ES-I3 (cell line): ENCODE data around the gene NECAB3.

ENCODE experiments used
- H3K36me3 ChIP-seq: 2 replicates; pipeline ENCODE4 v1.6.1; 2013; ENCODE audit warnings: mild to moderate bottlenecking, low read length, control low read depth, moderate library complexity; ENCODE audit not compliant: insufficient read depth
- H3K4me1 ChIP-seq: 2 replicates; pipeline ENCODE4 v1.6.1; 2013; ENCODE audit warnings: mild to moderate bottlenecking, control low read depth, low read length; ENCODE audit not compliant: insufficient read depth
- H3K9ac ChIP-seq: 2 replicates; pipeline ENCODE4 v1.6.1; 2013; ENCODE audit warnings: low read depth, mild to moderate bottlenecking, low read length, moderate library complexity
- H3K9me3 ChIP-seq: 2 replicates; pipeline ENCODE4 v1.6.1; 2013; ENCODE audit warnings: mild to moderate bottlenecking, low read length, moderate library complexity; ENCODE audit not compliant: control insufficient read depth, insufficient read depth

The NECAB3 gene

GRCh38 chr20:33657704-33658095 is 16.5 kb downstream of the NECAB3 start:
- H3K9me3 ChIP-seq, result no peaks in the 10 kb centered on the region
- peaks cover 12% of the 10 kb centered on the region for H3K4me1 ChIP-seq
- H3K36me3 ChIP-seq, result 0 out of 2 replicates have a peak, but pooled peaks cover 3% of the 10 kb centered on the region
- no peak overlapping the region for H3K9ac ChIP-seq

DNA sequence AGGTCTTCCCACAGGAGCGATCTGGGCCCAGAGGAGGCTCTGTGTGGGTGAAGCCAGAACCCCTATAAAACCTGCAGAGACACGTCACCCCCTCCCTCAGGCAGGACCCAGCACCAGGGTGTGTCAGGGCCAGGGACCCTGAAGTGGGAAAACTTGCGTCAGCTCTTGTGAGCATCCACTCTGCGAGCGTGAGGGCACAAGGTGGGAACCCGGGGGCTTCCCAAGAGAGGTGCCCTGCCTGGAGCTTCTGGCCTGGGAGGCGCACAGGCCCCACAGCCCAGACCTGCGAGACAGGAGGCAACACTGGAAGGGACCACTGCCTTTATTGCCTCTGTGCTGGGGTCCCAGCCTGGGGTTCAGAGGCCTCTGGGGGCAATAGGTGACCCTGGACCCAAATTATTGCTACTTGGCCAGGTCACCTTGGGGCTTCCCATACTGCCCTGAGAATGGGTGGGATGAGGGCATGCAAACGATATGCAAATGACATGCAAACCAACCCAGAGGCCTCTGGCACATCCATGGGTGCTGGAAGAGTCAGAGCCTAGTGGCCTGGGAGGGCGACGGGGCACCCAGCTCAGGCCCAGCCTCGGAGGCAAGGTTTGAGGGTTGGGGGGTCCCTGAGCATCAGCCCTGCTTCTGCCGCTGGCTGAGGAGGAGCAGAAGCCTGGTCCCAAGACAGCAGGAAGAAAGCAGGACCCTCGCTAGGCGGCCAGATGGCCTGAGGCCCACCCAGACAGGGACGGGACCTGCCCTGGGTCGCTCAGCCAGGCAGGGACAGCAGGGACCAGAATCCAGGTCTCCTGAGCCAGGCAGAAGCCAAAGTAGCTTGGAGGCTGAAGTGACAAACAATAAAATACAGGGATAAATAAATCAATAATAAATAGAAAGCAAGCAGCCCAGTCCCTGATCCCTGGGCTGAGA is 17.2 kb downstream of the NECAB3 start:
- H3K4me1 ChIP-seq, result peaks cover 8% of the 10 kb centered on the region
- 0 out of 2 replicates have a peak, but pooled peaks cover 3% of the 10 kb centered on the region for H3K36me3 ChIP-seq
- H3K9me3 ChIP-seq, result no peaks in the 10 kb centered on the region
- no peak overlapping the region for H3K9ac ChIP-seq

GRCh38 chr20:33656010-33656782 is 18.0 kb downstream of the NECAB3 start:
- Histone ChIP-seq H3K9me3 (no peaks in the 10 kb centered on the region), H3K9ac (no peak overlapping the region), H3K4me1 (peaks cover 8% of the 10 kb centered on the region), H3K36me3 (0 out of 2 replicates have a peak, but pooled peaks cover 3% of the 10 kb centered on the region)

GRCh38 chr20:33655164-33655563 is 19.1 kb downstream of the NECAB3 start:
- peaks cover 8% of the 10 kb centered on the region for H3K4me1 ChIP-seq

GRCh38 chr20:33654680-33655161 is 19.5 kb downstream of the NECAB3 start:
- 0 out of 2 replicates have a peak, but pooled peaks cover 3% of the 10 kb centered on the region for H3K36me3 ChIP-seq
- H3K9ac ChIP-seq, result no peak overlapping the region
- H3K4me1 ChIP-seq, result peaks cover 8% of the 10 kb centered on the region
- no peaks in the 10 kb centered on the region for H3K9me3 ChIP-seq

More at GRCh38 chr20:33655164-33655563, 19.1 kb downstream of the NECAB3 start:
- no peak overlapping the region for H3K9ac ChIP-seq
- H3K36me3 ChIP-seq, result 0 out of 2 replicates have a peak, but pooled peaks cover 3% of the 10 kb centered on the region
- H3K9me3 ChIP-seq, result no peaks in the 10 kb centered on the region

- Histone ChIP-seq H3K9me3 (no peaks in the 10 kb centered on the region), H3K9ac (no peak overlapping the region), H3K36me3 (0 out of 2 replicates have a peak, but pooled peaks cover 3% of the 10 kb centered on the region), H3K4me1 (peaks cover 8% of the 10 kb centered on the region)
These were observed 20.2 kb downstream of the NECAB3 start for GRCh38 chr20:33653900-33654596.

GRCh38 chr20:33653218-33653899 is 20.9 kb downstream of the NECAB3 start:
- H3K9me3 ChIP-seq, result no peaks in the 10 kb centered on the region
- peaks cover 8% of the 10 kb centered on the region for H3K4me1 ChIP-seq
- no peak overlapping the region for H3K9ac ChIP-seq
- 0 out of 2 replicates have a peak, but pooled peaks cover 3% of the 10 kb centered on the region for H3K36me3 ChIP-seq

GRCh38 chr20:33651562-33652048 is 22.6 kb downstream of the NECAB3 start:
- Histone ChIP-seq H3K36me3 (0 out of 2 replicates have a peak, but pooled peaks cover under 1% of the 10 kb centered on the region), H3K9me3 (no peaks in the 10 kb centered on the region), H3K4me1 (peaks cover 11% of the 10 kb centered on the region), H3K9ac (no peak overlapping the region)

- Histone ChIP-seq H3K9me3 (no peaks in the 10 kb centered on the region), H3K4me1 (peaks cover 11% of the 10 kb centered on the region), H3K36me3 (no peaks in the 10 kb centered on the region), H3K9ac (no peak overlapping the region)
These were observed 23.3 kb downstream of the NECAB3 start for GRCh38 chr20:33650753-33651561.

- Histone ChIP-seq H3K36me3 (no peaks in the 10 kb centered on the region), H3K9ac (no peak overlapping the region), H3K9me3 (no peaks in the 10 kb centered on the region), H3K4me1 (peaks cover 11% of the 10 kb centered on the region)
These were observed 24.0 kb downstream of the NECAB3 start for GRCh38 chr20:33650111-33650752.

GRCh38 chr20:33649201-33649681 is 25.0 kb downstream of the NECAB3 start:
- H3K9me3 ChIP-seq, result no peaks in the 10 kb centered on the region
- H3K4me1 ChIP-seq, result peaks cover 11% of the 10 kb centered on the region
- no peak overlapping the region for H3K9ac ChIP-seq
- no peaks in the 10 kb centered on the region for H3K36me3 ChIP-seq

DNA sequence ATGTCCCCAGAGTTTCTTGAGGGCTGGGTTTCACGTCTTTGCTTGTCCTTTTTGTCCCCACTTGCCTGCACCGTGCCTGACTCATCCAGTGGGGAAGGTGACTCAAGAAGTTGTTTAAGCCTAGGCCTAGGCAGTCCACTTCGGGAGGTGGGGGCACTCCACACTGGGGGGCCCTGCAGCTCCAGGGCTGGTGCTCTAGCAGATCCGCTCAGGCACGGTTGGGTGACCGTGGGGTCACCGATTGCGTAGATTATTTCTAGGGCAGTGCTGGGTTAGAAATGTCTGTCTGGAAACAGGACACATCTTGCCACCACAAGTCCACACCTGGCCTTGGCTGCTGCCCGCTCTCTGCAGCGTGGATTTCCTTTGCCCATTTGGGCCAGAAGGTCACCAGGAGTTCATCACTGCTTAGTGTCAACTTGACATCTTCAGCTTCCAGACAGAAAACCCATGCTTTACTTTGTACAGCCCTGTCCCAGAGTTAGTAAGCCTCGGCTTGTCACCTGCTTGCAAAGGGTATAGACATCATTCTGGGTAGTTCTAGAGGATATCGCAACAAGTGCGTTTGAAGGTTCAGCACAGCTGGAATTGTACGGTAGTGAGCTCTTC is 25.7 kb downstream of the NECAB3 start:
- no peak overlapping the region for H3K9ac ChIP-seq
- no peaks in the 10 kb centered on the region for H3K9me3 ChIP-seq
- H3K36me3 ChIP-seq, result no peaks in the 10 kb centered on the region
- peaks cover 6% of the 10 kb centered on the region for H3K4me1 ChIP-seq
